SK-N-SH (cell line): ENCODE data around the gene CCDC88C.

Experiments used
- CHD2 ChIP-seq: fragments of 150-350 bp; IDR thresholded peaks from 2 replicates; pipeline ENCODE4 v1.6.1; 2018; ENCODE audit warnings: low read length; ENCODE audit not compliant: partially characterized antibody
- CTCF ChIP-seq: fragments of 200-600 bp; sonication (generic); IDR thresholded peaks from 2 replicates; pipeline ENCODE4 v1.6.1; 2017; ENCODE audit warnings: antibody characterized with exemption, mild to moderate bottlenecking, moderate library complexity
- EP300 ChIP-seq, 2 experiments: IDR thresholded peaks; 2 replicates each; pipeline versions ENCODE4 v1.4.0 to v1.6.1; 2012; ENCODE audit warnings: borderline replicate concordance in 1 of 2, low read depth in 1 of 2, low read length in 1 of 2
- EZH2phosphoT487 ChIP-seq: fragments of 200-600 bp; sonication (generic); IDR thresholded peaks from 2 replicates; pipeline ENCODE4 v1.6.1; 2017; ENCODE audit warnings: low read depth, mixed run types, mild to moderate bottlenecking, antibody characterized with exemption, moderate library complexity, borderline replicate concordance
- GABPA ChIP-seq: IDR thresholded peaks from 2 replicates; pipeline ENCODE4 v1.4.0; 2012; ENCODE audit warnings: low read depth, mild to moderate bottlenecking
- JUND ChIP-seq: IDR thresholded peaks from 2 replicates; pipeline ENCODE4 v1.4.0; 2012
- MAX ChIP-seq: IDR thresholded peaks from 2 replicates; pipeline ENCODE4 v1.4.0; 2012; ENCODE audit warnings: low read depth
- NRF1 ChIP-seq: IDR thresholded peaks from 2 replicates; pipeline ENCODE4 v1.6.1; 2012; ENCODE audit warnings: low read depth, mild to moderate bottlenecking, low read length
- POLR2AphosphoS5 ChIP-seq: IDR thresholded peaks from 2 replicates; pipeline ENCODE4 v1.6.1; 2012; ENCODE audit warnings: low read depth, low read length
- RCOR1 ChIP-seq: fragments of 150-350 bp; IDR thresholded peaks from 2 replicates; pipeline ENCODE4 v1.6.1; 2017; ENCODE audit warnings: antibody characterized with exemption, low read length
- SIN3A ChIP-seq: IDR thresholded peaks from 2 replicates; pipeline ENCODE4 v1.6.1; 2012; ENCODE audit warnings: low read depth, mild to moderate bottlenecking, low read length, moderate library complexity, borderline replicate concordance
- YY1 ChIP-seq: IDR thresholded peaks from 2 replicates; pipeline ENCODE4 v1.4.0; 2012; ENCODE audit warnings: low read depth, mild to moderate bottlenecking

DNA sequence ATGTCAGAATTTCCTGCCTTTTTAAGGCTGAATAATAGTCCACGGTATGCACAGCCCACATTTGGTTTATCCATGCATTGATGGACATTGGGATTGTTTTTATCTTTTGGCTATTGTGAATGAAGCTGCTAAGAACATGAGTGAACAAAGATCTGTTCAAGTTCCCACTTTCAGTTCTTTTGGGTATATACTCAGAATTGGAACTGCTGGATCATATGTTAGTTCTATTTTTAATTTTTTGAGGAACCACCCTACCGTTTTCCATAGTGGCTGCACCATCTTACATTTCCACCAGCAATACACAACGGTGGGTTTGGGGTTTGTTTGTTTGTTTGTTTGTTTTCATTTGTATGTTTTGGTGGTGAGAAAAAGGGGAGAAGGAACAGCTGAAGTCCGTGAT lies 179.5 kb downstream of the CCDC88C start:
- TF ChIP-seq GABPA: no peak
- no peak for TF ChIP-seq MAX
- TF ChIP-seq CTCF: no peak
- no peak for TF ChIP-seq EZH2phosphoT487
- no peak for TF ChIP-seq CHD2
- TF ChIP-seq YY1: no peak
- TF ChIP-seq SIN3A: no peak
- TF ChIP-seq POLR2AphosphoS5: no peak
- TF ChIP-seq RCOR1: no peak
- no peak for TF ChIP-seq JUND
- TF ChIP-seq NRF1: no peak
- TF ChIP-seq EP300 (IDR thresholded peaks at IDR 0.05; ENCODE audit: borderline replicate concordance in 1 of 2, low read depth in 1 of 2, low read length in 1 of 2): no peak
